Measurements from ENCODE around the gene PRKG1. TPM values are rescaled to one million over a fixed set of nuclear protein-coding genes. Genes with fewer than 3 reads are reported as not detected.

PRKG1 gene
- total RNA-seq, 1 experiment from 2014 or later, result 10.4 TPM

DNA sequence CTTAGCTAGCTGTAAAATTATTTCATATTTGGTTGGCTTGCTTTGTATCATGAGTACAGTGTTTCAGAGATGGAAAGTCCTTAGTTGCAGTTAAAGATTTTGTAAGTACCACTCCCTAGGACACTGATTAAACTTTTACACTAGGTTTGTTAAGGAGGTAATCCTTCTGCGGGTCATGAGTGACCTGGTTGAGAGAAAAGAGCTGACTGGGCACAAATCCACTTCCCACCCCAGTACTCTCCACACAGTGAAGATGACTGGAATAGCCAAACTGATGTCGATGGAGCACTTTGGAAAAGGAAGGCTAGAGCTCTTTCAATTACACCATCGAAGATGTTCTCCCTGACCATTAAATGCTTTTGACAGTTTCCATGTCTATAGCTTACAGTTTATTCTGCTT lies 433.2 kb downstream of the PRKG1 start:
- peaks cover 0 to 2% (median 0%) of the 10 kb centered on the region in 3 experiments; a peak in 1 of 7 replicates for H3K36me3 Mint-ChIP-seq (ENCODE audit: insufficient read depth in 1 of 3, low read depth in 3 of 3)
- H3K79me2 ChIP-seq (ENCODE audit: insufficient read depth, low read length), result no peaks in the 10 kb centered on the region

More for the DNA sequence above, 433.2 kb downstream of the PRKG1 start:
- no peak overlapping the region for H2BK20ac ChIP-seq (ENCODE audit: low read depth, low read length, poor library complexity, severe bottlenecking)
- no CpG with 5 or more reads among the region's 3 CpGs for WGBS (ENCODE audit: extremely low coverage, insufficient read length, low lambda C conversion rate)
- Mint-ChIP-seq H3K9me3 (no peaks in the 10 kb centered on the region), H3K27me3 (ENCODE audit: low read depth) (no peaks in the 10 kb centered on the region), H3K4me1 (peaks cover 7 to 8% of the 10 kb centered on the region in 2 experiments), H3K4me3 (no peak overlapping the region), H3K27ac (no peak overlapping the region)
- no peak overlapping the region for H3K4me2 ChIP-seq (ENCODE audit: insufficient read depth, insufficient read length, low read length)
- no peak overlapping the region for H2AK5ac ChIP-seq (ENCODE audit: insufficient read length, low read length)
- H3K18ac ChIP-seq (ENCODE audit: insufficient read length, low read depth, low read length), result no peak overlapping the region
- no peak overlapping the region for H2BK15ac ChIP-seq (ENCODE audit: low read depth, low read length)
- no peaks in the 10 kb centered on the region for H3K23me2 ChIP-seq (ENCODE audit: insufficient read length, low read depth, low read length, poor library complexity, severe bottlenecking)
- no peak overlapping the region for H3T11ph ChIP-seq (ENCODE audit: low read length)
- no peak overlapping the region for H2AFZ ChIP-seq (ENCODE audit: low read length)
- no peak overlapping the region for H3K9ac ChIP-seq (ENCODE audit: extremely low read depth, insufficient read length, low read length)
- H3K27ac ChIP-seq (ENCODE audit: insufficient read length, low read depth, low read length), result no peak overlapping the region
- no peaks in the 10 kb centered on the region for H4K20me1 ChIP-seq (ENCODE audit: control insufficient read depth, insufficient read depth, insufficient read length)
- H3K79me1 ChIP-seq (ENCODE audit: insufficient read depth, low read depth, low read length, poor library complexity, severe bottlenecking), result no peaks in the 10 kb centered on the region
- TF ChIP-seq, protein P1, sequence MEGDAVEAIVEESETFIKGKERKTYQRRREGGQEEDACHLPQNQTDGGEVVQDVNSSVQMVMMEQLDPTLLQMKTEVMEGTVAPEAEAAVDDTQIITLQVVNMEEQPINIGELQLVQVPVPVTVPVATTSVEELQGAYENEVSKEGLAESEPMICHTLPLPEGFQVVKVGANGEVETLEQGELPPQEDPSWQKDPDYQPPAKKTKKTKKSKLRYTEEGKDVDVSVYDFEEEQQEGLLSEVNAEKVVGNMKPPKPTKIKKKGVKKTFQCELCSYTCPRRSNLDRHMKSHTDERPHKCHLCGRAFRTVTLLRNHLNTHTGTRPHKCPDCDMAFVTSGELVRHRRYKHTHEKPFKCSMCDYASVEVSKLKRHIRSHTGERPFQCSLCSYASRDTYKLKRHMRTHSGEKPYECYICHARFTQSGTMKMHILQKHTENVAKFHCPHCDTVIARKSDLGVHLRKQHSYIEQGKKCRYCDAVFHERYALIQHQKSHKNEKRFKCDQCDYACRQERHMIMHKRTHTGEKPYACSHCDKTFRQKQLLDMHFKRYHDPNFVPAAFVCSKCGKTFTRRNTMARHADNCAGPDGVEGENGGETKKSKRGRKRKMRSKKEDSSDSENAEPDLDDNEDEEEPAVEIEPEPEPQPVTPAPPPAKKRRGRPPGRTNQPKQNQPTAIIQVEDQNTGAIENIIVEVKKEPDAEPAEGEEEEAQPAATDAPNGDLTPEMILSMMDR (conservative IDR thresholded peaks at IDR 0.05), result no peak
- no peaks in the 10 kb centered on the region for H3K27me3 ChIP-seq (ENCODE audit: insufficient read depth, low read length)
- no peak overlapping the region for H3K23ac ChIP-seq (ENCODE audit: insufficient read length, low read depth, low read length)
- no peak overlapping the region for H3K4ac ChIP-seq (ENCODE audit: low read depth, low read length)
- H2BK120ac ChIP-seq (ENCODE audit: low read depth, low read length, poor library complexity, severe bottlenecking), result no peak overlapping the region
- H3K56ac ChIP-seq (ENCODE audit: insufficient read length, low read depth, low read length), result no peak overlapping the region
- no peak overlapping the region for H4K5ac ChIP-seq (ENCODE audit: insufficient read length, low read depth, low read length)
- no peak overlapping the region for H4K91ac ChIP-seq (ENCODE audit: insufficient read length, low read depth, low read length)
- no peak overlapping the region for H3K14ac ChIP-seq (ENCODE audit: insufficient read depth, low read length)
- no peaks in the 10 kb centered on the region for H3K4me1 ChIP-seq (ENCODE audit: insufficient read depth, low read length)
- no peak overlapping the region for H2BK5ac ChIP-seq (ENCODE audit: insufficient read length, low read length)
- H2BK12ac ChIP-seq (ENCODE audit: insufficient read length, low read depth, low read length), result no peak overlapping the region
- H3K9me3 ChIP-seq (ENCODE audit: control insufficient read depth, low read depth, low read length), result no peaks in the 10 kb centered on the region
- DNase-seq, result no peak
- no peak overlapping the region for H4K8ac ChIP-seq (replicated peaks; ENCODE audit: insufficient read length, low read depth, low read length)

All from H9 (cell line).